LNCaP clone FGC (cell line): ENCODE data around the gene IZUMO4.

ENCODE experiments used
- DNase-seq: peaks from one replicate; pipeline ENCODE4 v3.0.0-alpha.2; 2011; ENCODE audit warnings: low read depth
- H3K4me3 ChIP-seq: 2 replicates; pipeline ENCODE4 v1.5.1; 2011; ENCODE audit warnings: mild to moderate bottlenecking, low read depth, low read length, control low read depth
- TF ChIP-seq, protein P1 (sequence below): IDR thresholded peaks from 2 replicates; pipeline ENCODE4 v1.5.1; 2012; ENCODE audit warnings: mild to moderate bottlenecking; ENCODE audit not compliant: control insufficient read depth, insufficient read depth; ENCODE audit errors: extremely low read depth

Gene IZUMO4

DNA sequence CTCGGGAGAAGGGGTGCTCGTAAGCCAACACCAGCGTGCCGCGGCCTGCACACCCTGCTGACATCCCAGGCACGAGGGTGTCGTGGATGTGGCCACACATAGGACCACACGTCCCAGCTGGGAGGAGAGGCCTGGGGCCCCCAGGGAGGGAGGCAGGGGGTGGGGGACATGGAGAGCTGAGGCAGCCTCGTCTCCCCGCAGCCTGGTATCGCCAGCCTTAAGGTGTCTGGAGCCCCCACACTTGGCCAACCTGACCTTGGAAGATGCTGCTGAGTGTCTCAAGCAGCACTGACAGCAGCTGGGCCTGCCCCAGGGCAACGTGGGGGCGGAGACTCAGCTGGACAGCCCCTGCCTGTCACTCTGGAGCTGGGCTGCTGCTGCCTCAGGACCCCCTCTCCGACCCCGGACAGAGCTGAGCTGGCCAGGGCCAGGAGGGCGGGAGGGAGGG lies 2.4 kb downstream of the IZUMO4 start:
- H3K4me3 ChIP-seq: no peak overlapping the region
- TF ChIP-seq, protein P1, sequence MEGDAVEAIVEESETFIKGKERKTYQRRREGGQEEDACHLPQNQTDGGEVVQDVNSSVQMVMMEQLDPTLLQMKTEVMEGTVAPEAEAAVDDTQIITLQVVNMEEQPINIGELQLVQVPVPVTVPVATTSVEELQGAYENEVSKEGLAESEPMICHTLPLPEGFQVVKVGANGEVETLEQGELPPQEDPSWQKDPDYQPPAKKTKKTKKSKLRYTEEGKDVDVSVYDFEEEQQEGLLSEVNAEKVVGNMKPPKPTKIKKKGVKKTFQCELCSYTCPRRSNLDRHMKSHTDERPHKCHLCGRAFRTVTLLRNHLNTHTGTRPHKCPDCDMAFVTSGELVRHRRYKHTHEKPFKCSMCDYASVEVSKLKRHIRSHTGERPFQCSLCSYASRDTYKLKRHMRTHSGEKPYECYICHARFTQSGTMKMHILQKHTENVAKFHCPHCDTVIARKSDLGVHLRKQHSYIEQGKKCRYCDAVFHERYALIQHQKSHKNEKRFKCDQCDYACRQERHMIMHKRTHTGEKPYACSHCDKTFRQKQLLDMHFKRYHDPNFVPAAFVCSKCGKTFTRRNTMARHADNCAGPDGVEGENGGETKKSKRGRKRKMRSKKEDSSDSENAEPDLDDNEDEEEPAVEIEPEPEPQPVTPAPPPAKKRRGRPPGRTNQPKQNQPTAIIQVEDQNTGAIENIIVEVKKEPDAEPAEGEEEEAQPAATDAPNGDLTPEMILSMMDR: no peak
- DNase-seq: no peak

DNA sequence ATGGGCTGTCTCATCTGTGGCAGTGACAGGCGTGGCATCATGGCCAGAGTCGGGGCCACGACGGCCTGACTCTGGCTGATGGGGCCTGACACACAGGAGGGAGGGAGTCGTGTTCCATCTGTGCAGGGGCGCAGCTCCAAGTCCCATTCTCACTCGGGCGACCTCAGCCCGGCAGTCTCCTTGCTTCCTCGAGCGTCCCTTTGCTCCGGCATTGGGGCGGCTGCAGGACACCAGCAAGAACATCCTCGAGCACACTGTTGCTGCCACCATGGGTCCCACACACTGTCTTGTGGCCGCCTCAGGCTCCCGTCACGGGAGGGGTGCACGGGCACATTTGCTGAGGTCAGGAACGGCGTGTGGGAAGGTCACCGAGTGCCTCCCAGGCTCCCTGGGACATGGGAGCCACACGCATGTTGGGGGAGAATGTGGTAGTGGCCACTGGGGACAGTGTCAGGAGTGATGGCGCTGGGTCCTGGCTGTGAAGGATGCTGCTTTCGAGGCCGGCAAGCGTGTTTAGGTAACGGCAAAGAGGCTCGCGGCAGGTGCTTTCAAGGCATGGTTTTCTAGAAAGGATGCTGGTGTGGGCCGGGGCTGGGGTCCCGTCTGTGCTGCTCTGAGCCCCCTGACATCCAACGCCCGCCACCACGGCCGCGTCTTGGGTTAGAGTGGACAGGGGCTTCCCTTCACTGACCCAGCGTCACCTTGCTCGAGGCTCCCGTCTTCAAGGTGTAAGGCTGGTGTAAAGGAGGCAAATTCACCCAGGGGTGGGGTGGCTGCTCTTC lies 3.4 kb downstream of the IZUMO4 start:
- DNase-seq: no peak
- H3K4me3 ChIP-seq: no peak overlapping the region
- TF ChIP-seq, protein P1: no peak

DNA sequence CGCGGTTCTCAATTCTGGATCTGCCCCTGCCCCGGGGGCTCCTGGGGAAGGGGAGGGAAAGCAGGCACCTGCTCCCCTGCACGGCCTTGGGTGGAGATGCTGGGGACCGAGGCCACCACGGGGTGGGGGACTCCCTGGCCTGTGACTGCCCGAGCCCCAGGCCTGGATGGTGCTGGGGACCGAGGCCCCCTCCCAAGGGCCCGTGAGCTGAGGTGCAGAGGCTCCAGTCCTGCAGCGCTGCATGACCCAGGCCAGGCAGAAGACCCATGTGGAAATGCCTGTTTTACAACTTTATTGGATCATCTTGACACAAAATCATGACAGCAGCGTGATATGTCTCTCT lies 4.0 kb downstream of the IZUMO4 start:
- no peak for DNase-seq
- TF ChIP-seq, protein P1: no peak
- no peak overlapping the region for H3K4me3 ChIP-seq

DNA sequence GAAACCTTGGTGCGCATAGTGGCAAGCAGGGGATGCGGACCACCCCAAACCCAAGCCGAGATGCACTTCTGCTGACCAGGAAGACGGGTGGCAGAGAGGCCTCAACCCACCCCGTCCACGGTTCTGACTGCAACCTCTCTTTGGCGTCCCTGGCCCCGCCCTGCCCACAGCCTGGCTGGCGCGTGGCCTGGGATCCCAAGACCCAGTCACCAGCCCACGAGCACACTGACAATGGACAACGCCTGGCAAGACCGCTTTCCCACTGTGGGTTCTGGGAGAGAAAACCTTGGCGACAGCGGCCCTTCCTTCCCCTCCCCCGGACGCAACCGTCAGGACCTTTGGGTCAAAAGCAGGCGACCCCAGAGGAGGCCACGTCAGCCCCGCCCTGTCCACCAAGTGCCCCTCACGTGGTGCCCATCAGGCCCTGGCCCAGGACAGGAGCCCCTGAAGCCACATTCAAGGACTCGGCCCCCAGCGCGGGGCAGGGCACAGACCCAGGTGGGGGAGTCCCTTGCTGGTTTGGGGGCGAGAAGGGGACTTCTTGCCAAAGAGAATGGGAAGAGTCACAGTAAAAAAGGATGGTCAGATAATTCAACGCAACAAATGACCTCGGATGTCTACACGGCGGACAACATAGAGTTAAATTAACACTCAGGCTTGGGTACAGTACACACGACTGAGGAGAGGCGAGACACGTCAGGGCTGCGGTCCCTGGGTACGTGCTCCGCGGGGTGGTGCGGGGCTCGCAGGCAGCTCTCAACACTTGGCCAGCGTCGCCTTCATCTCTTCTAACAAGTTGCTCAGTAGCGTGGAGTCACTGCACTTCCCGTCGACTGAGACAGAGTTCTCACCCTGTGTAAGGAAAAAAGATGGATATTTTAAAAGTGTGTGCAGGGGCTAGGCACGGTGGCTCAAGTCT lies 5.0 kb downstream of the IZUMO4 start:
- DNase-seq: no peak
- no peak overlapping the region for H3K4me3 ChIP-seq
- TF ChIP-seq, protein P1: no peak

DNA sequence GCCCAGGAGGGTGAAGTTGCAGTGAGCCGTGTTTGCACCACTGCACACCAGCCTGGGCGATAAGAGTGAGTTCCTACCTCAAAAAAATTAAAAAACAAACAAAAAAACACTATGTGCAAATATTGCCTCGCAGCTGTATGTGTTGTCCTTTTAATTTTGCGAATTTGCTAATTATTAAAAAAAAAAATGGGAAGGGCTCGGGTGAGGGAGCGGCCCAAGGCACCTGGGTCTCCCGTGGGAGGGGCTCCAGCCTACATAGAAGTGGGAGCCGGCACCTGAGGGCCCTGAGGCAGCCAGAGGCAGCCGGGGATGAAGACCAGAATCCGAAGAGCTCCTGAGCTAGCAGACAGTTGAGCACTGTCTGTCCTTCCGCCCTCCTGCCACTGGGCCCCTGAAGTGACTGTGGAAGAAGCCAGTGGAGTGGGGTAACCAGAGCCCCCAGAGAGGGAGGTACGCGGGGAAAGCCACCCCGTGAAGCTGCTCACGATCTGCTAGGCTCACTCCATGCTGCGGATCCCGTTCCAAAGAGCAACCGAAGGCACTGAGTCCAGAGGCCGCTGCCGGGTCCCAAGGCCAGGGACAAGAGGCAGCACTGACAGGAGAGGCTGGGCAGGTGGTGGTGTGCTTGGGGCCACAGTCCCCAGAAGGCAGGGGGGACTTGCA lies 6.5 kb downstream of the IZUMO4 start:
- DNase-seq: no peak
- no peak overlapping the region for H3K4me3 ChIP-seq
- TF ChIP-seq, protein P1: no peak

DNA sequence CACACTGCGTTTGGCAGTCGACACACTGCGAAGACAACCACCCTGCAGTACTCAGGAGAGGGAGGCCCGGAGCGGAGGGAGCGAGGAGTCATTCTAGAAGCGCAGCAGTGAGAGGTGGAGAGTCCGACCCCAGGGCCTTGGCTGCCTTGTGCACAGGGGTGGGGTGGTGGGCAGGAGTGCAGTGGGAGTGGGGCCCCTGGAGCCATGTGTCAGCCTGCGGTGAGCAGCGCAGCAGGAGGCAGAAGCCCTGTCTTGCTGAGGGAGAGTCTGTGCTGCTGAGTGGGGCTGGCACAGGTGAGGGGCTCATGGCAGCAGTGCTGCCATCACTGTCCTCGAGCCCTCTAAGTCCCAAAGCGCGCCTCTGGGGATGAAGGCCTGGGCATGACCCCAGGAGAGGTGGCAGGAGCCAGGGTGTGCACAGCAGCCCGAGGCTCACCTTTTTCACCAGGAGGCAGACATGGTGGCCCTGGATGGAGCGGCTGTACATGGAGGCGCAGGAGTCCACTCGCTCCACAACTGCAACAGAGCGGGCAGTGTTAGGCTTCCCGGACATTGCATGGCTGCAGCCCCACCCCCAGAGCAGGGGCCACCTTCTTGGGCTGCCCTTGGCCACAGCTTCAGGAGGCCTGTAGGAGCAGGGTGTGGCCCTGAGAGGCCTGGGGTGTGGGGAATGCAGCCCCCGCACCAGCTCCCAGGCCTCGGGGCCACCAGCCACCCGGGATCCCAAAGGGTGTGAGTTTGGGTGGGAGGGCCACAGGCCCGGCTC lies 11.7 kb downstream of the IZUMO4 start:
- DNase-seq: no peak
- no peak overlapping the region for H3K4me3 ChIP-seq
- TF ChIP-seq, protein P1: no peak
